Hepatocyte (in vitro differentiated cells): ENCODE data around the gene NELFCD.
"Not testable (repeated sequence)": the region's sequence is repeated elsewhere in the genome, so short reads cannot be mapped to it uniquely, and the experiment has no call there.

Experiments
- EZH2 ChIP-seq: fragments of 200-600 bp; sonication (generic); IDR thresholded peaks from 2 replicates; pipeline ENCODE4 v1.6.1; 2016; ENCODE audit warnings: antibody characterized with exemption, mild to moderate bottlenecking, borderline replicate concordance
- EZH2phosphoT487 ChIP-seq: fragments of 200-600 bp; sonication (generic); IDR thresholded peaks from one replicate; pipeline ENCODE4 v1.6.1; 2018; ENCODE audit warnings: antibody characterized with exemption, mild to moderate bottlenecking, low read depth, moderate library complexity; ENCODE audit not compliant: unreplicated experiment, severe bottlenecking
- TF ChIP-seq, protein P1 (sequence below): fragments of 200-600 bp; sonication (generic); IDR thresholded peaks from 2 replicates; pipeline ENCODE4 v1.5.1; 2016; ENCODE audit warnings: antibody characterized with exemption, mild to moderate bottlenecking; ENCODE audit not compliant: poor library complexity

DNA sequence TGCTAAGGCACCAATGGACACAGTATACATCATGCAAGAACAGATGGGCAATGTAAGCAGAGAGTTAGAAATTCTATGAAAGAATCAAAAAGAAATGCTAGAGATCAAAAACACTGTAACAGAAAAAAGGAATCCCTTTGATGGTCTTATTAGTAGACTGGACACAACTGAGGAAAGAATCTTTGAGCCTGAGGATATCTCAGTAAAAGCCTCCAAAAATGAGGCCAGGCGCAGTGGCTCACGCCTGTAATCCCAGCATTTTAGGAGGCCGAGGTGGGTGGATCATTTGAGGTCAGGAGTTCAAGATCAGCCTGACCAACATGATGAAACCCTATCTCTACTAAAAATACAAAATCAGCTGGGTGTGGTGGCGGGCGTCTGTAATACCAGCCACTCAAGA, 17.1 kb upstream of the NELFCD start:
- TF ChIP-seq, protein P1, sequence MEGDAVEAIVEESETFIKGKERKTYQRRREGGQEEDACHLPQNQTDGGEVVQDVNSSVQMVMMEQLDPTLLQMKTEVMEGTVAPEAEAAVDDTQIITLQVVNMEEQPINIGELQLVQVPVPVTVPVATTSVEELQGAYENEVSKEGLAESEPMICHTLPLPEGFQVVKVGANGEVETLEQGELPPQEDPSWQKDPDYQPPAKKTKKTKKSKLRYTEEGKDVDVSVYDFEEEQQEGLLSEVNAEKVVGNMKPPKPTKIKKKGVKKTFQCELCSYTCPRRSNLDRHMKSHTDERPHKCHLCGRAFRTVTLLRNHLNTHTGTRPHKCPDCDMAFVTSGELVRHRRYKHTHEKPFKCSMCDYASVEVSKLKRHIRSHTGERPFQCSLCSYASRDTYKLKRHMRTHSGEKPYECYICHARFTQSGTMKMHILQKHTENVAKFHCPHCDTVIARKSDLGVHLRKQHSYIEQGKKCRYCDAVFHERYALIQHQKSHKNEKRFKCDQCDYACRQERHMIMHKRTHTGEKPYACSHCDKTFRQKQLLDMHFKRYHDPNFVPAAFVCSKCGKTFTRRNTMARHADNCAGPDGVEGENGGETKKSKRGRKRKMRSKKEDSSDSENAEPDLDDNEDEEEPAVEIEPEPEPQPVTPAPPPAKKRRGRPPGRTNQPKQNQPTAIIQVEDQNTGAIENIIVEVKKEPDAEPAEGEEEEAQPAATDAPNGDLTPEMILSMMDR = not testable (repeated sequence)
- TF ChIP-seq EZH2phosphoT487, EZH2: not testable (repeated sequence)
